Measurements from ENCODE around the gene UNC5A.
"Not testable (repeated sequence)": the region's sequence is repeated elsewhere in the genome, so short reads cannot be mapped to it uniquely, and the experiment has no call there.

Gene UNC5A

DNA sequence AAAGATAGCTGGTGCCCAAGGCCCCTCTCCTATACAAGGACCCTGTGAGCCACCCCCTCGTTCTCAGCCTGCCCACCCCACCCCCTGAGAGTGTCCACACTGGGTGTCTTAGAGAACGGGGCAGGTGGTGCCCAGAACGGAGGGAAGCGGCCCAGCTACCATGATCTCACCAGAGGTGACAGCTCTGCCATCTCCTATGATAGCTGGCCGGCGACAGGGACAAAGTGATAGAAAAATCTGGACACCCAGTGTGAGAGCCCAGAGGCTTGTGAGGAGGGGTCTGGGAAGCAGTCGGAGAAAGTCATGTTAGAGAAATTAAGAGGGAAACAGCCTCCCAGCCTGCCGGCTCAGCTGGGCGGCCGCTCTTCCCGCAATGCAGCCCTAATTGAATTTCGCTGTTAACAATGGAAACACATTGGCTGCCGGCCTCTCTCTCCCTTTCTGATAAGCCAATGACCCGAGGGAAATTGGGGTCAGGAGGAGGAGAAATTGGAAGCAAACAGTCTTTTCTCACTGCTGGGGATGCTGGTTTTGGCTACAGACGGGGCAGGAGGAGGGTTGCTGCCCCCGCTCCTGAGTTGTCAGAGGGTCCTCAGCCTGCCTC, 56.5 kb downstream of the UNC5A start:
- no peak for DNase-seq

- no peak for DNase-seq
Measured at GRCh38 chr5:176868126-176868525, 57.8 kb downstream of the UNC5A start.

GRCh38 chr5:176868731-176869130, 58.4 kb downstream of the UNC5A start:
- no peak for DNase-seq

DNA sequence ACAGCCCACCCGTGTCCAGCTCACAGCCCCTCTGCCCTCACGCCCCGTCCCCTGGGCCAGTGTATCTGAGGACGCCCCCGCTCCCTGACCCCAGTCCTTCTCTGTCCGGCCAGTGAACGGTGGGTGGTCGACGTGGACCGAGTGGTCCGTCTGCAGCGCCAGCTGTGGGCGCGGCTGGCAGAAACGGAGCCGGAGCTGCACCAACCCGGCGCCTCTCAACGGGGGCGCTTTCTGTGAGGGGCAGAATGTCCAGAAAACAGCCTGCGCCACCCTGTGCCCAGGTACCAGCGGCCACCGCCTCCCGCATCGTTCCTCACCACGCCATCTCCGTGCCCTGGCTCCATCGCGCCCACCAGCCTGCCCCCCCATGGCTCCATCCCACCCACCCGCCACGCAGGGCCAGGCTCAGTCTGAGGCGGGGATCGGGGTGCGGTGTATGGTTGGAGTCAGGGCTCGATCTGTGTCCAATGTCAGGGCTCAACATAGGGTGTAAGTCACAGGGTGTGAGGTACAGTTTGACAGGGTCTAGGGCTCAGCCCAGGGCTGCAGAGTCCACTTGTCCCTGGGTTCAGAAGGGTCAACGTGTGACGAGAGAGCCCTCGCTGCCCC, 59.2 kb downstream of the UNC5A start:
- DNase-seq, result no peak

DNA sequence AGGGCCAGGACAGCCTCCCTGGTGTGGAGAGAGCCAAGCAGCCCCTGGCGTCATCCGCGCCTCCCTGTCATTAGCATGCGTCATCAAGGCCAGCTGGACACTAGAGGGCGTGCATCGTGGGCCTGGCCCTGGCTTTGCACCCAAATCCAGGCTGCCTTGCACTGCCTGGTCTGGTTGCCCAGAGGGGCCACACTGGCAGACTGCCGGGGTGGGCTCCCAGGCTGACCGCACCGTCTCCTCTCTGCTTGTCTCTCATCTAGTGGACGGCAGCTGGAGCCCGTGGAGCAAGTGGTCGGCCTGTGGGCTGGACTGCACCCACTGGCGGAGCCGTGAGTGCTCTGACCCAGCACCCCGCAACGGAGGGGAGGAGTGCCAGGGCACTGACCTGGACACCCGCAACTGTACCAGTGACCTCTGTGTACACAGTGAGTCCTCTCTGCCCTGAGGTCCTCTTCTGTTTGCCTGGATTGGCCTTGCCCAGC, 59.8 kb downstream of the UNC5A start:
- no peak for DNase-seq

- not testable (repeated sequence) for DNase-seq
Measured at GRCh38 chr5:176870644-176871043, 60.3 kb downstream of the UNC5A start.

DNA sequence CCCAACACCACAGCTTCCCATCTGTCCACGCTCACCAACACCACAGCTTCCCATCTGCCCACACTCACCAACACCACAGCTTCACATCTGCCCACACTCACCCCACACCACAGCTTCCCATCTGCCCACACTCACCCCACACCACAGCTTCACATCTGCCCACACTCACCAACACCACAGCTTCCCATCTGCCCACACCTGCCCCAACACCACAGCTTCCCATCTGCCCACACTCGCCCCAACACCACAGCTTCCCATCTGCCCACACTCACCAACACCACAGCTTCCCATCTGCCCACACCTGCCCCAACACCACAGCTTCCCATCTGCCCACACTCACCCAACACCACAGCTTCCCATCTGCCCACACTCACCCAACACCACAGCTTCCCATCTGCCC, 62.2 kb downstream of the UNC5A start:
- DNase-seq, result peak; percentile 4

DNA sequence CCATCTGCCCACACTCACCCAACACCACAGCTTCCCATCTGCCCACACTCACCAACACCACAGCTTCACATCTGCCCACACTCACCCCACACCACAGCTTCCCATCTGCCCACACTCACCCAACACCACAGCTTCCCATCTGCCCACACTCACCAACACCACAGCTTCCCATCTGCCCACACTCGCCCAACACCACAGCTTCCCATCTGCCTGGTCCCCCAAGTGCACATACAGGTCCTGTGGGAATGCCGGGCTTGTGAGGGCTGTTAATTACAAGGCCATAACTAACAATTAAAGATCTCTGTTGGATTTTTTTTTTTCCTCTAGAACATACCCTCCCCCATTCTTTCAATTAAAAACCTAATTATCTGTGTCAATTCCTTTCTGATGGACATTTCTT, 62.7 kb downstream of the UNC5A start:
- not testable (repeated sequence) for DNase-seq

- no peak for DNase-seq
Measured at GRCh38 chr5:176873541-176874172, 63.3 kb downstream of the UNC5A start.

DNA sequence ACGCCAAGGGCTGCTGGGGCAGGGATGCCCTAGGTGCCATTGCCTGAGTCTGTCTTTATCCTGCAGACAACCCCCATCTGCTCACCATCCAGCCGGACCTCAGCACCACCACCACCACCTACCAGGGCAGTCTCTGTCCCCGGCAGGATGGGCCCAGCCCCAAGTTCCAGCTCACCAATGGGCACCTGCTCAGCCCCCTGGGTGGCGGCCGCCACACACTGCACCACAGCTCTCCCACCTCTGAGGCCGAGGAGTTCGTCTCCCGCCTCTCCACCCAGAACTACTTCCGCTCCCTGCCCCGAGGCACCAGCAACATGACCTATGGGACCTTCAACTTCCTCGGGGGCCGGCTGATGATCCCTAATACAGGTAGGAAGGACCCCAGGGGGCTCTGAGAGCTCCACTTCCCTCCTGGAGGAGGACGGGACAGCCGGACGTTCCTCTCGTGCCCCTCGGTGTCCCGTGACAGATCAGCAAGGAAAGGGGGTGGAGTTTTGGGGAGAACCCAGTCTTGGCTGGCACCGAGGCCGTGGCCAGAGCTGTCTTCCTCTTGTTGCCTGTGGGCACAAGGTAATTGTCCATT, 63.9 kb downstream of the UNC5A start:
- DNase-seq, result no peak

GRCh38 chr5:176875014-176875550, 64.7 kb downstream of the UNC5A start:
- no peak for DNase-seq

GRCh38 chr5:176875783-176876505, 65.6 kb downstream of the UNC5A start:
- no peak for DNase-seq

GRCh38 chr5:176876506-176877431, 66.4 kb downstream of the UNC5A start:
- no peak for DNase-seq

GRCh38 chr5:176877793-176878331, 67.5 kb downstream of the UNC5A start:
- no peak for DNase-seq

GRCh38 chr5:176878463-176878862, 68.1 kb downstream of the UNC5A start:
- no peak for DNase-seq

DNA sequence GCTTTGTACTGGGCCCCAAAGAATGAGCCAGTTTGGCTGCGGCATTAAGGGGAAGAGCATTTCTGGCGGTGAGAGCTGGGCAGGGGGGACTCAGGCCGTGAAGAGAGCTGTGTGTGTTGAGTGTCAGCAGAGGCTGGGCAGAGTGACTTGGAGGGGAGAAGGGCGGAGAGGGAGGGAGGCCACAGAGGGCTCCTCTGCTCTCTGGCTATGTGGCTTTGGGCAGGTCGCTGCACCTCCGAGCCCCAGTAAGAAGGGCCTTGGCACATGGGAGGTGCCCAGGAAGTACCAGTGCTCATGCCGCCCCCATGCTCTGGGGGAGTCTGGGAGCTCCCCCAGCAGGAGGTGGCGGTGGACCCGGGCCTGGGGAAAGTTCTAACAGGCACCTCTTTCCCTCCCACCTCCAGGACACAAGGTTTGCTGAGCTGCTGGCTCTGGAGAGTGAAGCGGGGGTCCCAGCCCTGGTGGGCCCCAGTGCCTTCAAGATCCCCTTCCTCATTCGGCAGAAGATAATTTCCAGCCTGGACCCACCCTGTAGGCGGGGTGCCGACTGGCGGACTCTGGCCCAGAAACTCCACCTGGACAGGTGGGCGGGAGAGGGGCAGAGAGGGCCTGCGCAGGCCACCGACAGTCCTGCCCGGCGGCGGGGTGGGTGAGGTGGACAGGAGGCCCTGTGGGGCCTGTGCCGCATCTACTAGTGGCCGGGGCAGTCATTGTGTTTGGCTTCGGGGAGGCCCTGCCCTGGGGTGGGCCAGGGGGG, 68.7 kb downstream of the UNC5A start:
- DNase-seq, result no peak

- no peak for DNase-seq
Measured at GRCh38 chr5:176879663-176880361, 69.5 kb downstream of the UNC5A start.

GRCh38 chr5:176880366-176881020, 70.1 kb downstream of the UNC5A start:
- no peak for DNase-seq

- no peak for DNase-seq
Measured at GRCh38 chr5:176881021-176881749, 70.8 kb downstream of the UNC5A start.
